Measurements from ENCODE around the gene PRDM16.

DNA sequence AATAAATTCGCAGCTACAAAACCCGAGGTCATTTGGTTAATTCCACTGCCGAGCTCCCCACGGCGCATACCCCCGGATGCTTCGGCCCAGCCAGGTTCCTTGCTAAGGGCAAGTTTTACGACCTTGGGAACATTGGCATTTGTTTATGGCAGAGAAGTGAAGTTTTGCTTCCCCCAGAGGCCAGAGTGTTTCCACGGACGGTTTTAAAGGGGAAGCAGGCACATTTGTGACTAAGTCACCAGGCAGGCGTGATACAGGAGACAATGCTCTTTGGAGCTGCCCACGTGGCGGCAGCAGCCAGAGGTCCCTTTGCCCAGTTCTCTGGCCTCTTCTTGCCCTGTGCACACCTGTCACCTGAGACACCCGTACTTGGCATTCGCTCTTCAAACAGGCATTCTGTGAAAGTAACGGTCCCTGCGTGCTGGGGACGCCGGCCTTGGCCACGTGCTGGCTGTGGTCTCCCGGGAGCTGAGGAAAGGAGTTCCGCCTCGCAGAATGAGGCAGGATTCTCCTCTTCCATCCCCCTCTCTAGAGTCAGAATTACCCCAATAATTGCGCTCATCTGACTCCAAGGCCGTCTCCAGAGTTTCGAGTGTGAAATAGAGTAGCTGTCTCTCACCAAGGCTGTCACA lies 138.3 kb downstream of the PRDM16 start:
- TF ChIP-seq CTCF (IDR thresholded peaks at IDR 0.05) (no peak), POLR2A (IDR thresholded peaks at IDR 0.05) (no peak)

Measured in thyroid gland (tissue), 4 donors.